Stimulated activated CD4-positive, alpha-beta T cell treated with anti-CD3 and anti-CD28 coated beads, Interleukin-15, amount 100 ng/mL, for 1 hour (primary cell): ENCODE data around the gene KIAA1958.
"Not testable (repeated sequence)": the region's sequence is repeated elsewhere in the genome, so short reads cannot be mapped to it uniquely, and the experiment has no call there.

Experiments used
- DNase-seq, 2 donors: peaks; one replicate each; pipeline ENCODE4 v3.0.0-alpha.2; 2020; ENCODE audit warnings: low read depth in 1 of 2, low spot score in 1 of 2

Gene KIAA1958

GRCh38 chr9:112489876-112490666 is 3.4 kb downstream of the KIAA1958 start:
- no peak for DNase-seq

GRCh38 chr9:112493393-112494137 is 6.9 kb downstream of the KIAA1958 start:
- DNase-seq = no peak

GRCh38 chr9:112494153-112494552 is 7.5 kb downstream of the KIAA1958 start:
- no peak for DNase-seq

GRCh38 chr9:112495614-112496013 is 9.0 kb downstream of the KIAA1958 start:
- no peak for DNase-seq

- no peak for DNase-seq
These were observed 9.6 kb downstream of the KIAA1958 start for GRCh38 chr9:112496074-112496722.

- DNase-seq = no peak
These were observed 14.2 kb downstream of the KIAA1958 start for GRCh38 chr9:112500842-112501241.

GRCh38 chr9:112501287-112501686 is 14.7 kb downstream of the KIAA1958 start:
- no peak for DNase-seq

GRCh38 chr9:112502175-112502946 is 15.7 kb downstream of the KIAA1958 start:
- no peak for DNase-seq

GRCh38 chr9:112503170-112503569 is 16.5 kb downstream of the KIAA1958 start:
- no peak for DNase-seq

GRCh38 chr9:112505086-112505485 is 18.5 kb downstream of the KIAA1958 start:
- no peak for DNase-seq

GRCh38 chr9:112505607-112506006 is 19.0 kb downstream of the KIAA1958 start:
- no peak for DNase-seq

- DNase-seq = no peak
These were observed 19.9 kb downstream of the KIAA1958 start for GRCh38 chr9:112506571-112506970.

GRCh38 chr9:112507001-112507680 is 20.5 kb downstream of the KIAA1958 start:
- no peak for DNase-seq

- DNase-seq = no peak
These were observed 21.8 kb downstream of the KIAA1958 start for GRCh38 chr9:112508377-112508776.

GRCh38 chr9:112512377-112512776 is 25.8 kb downstream of the KIAA1958 start:
- not testable (repeated sequence) for DNase-seq

GRCh38 chr9:112516769-112517168 is 30.1 kb downstream of the KIAA1958 start:
- DNase-seq = no peak

- no peak for DNase-seq
These were observed 33.4 kb downstream of the KIAA1958 start for GRCh38 chr9:112520069-112520468.

GRCh38 chr9:112520656-112521055 is 34.0 kb downstream of the KIAA1958 start:
- no peak for DNase-seq

GRCh38 chr9:112526973-112527372 is 40.3 kb downstream of the KIAA1958 start:
- no peak for DNase-seq

GRCh38 chr9:112527959-112528358 is 41.3 kb downstream of the KIAA1958 start:
- no peak for DNase-seq

- DNase-seq = no peak
These were observed 42.7 kb downstream of the KIAA1958 start for GRCh38 chr9:112529316-112529715.
